Small intestine (tissue), 16 donors: Measurements from ENCODE around the gene AOAH. TPM values are rescaled to one million over a fixed set of nuclear protein-coding genes. Genes with fewer than 3 reads are reported as not detected.

Experiments
- DNase-seq, 2 donors: peaks; one replicate each; pipeline versions ENCODE4 v3.0.0 to v3.0.0-alpha.2; 2013
- FAIRE-seq: peaks from 2 replicates; lab custom pipeline; 2012; peaks lifted over from hg19 to GRCh38; lab: Jason Lieb, UNC
- H3K27ac ChIP-seq, 3 donors: one replicate each; pipeline ENCODE4 v1.5.1; 2013; ENCODE audit warnings: low read length in 2 of 3, mild to moderate bottlenecking in 2 of 3, control low read depth in 1 of 3, inconsistent platforms in 1 of 3, low read depth in 1 of 3, moderate library complexity in 1 of 3
- H3K27me3 ChIP-seq, 3 donors: one replicate each; pipeline ENCODE4 v1.6.1; 2013; ENCODE audit warnings: low read length in 3 of 3, inconsistent platforms in 1 of 3; ENCODE audit not compliant: control insufficient read depth in 3 of 3, insufficient read depth in 3 of 3
- H3K36me3 ChIP-seq, 3 donors: one replicate each; pipeline ENCODE4 v1.6.1; 2013; ENCODE audit warnings: low read length in 3 of 3, inconsistent platforms in 1 of 3, low read depth in 1 of 3, mild to moderate bottlenecking in 1 of 3, moderate library complexity in 1 of 3; ENCODE audit not compliant: control insufficient read depth in 3 of 3, insufficient read depth in 2 of 3
- H3K4me1 ChIP-seq, 3 donors: one replicate each; pipeline ENCODE4 v1.6.1; 2013; ENCODE audit warnings: low read length in 2 of 3, inconsistent platforms in 1 of 3, low read depth in 1 of 3, mild to moderate bottlenecking in 1 of 3, moderate library complexity in 1 of 3; ENCODE audit not compliant: control insufficient read depth in 3 of 3, insufficient read depth in 2 of 3
- H3K4me3 ChIP-seq, 3 donors: one replicate each; pipeline ENCODE4 v1.5.1; 2013; ENCODE audit warnings: low read length in 3 of 3, control low read depth in 1 of 3, inconsistent platforms in 1 of 3, low read depth in 1 of 3, mild to moderate bottlenecking in 1 of 3, moderate library complexity in 1 of 3
- H3K9me3 ChIP-seq, 2 donors: one replicate each; pipeline ENCODE4 v1.6.1; 2013; ENCODE audit warnings: low read depth in 1 of 2, low read length in 1 of 2; ENCODE audit not compliant: control insufficient read depth in 2 of 2, insufficient read depth in 1 of 2
- WGBS, 3 donors: extraction: QIAGEN DNeasy Blood & Tissue Kit; methylation state at CpG; one replicate each; pipeline ENCODE4 v1.1.7; 2013; 5-methylcytosine and 5-hydroxymethylcytosine counted together
- long read RNA-seq, 10 donors: transcript quantifications; one replicate each; lab custom pipeline, GENCODE V29; 2026
- polyA plus RNA-seq, 4 donors: library from polyadenylated mRNA; stranded (reverse) in 3 of 4; unstranded in 1 of 4; fragments of 200-250 nt in 3 of 4; fragments of 120-200 nt in 1 of 4; gene quantifications; one replicate each; pipeline versions ENCODE4 v1.2.1 to v1.2.3, GENCODE V29; 2013
- donor health status: healthy with polysubstance abuse.
- donor health status: control.
- donor health status: control.
- donor health status: Bipolar disorder and iron deficiency.
- donor health status: healthy.

The AOAH gene, protein sequence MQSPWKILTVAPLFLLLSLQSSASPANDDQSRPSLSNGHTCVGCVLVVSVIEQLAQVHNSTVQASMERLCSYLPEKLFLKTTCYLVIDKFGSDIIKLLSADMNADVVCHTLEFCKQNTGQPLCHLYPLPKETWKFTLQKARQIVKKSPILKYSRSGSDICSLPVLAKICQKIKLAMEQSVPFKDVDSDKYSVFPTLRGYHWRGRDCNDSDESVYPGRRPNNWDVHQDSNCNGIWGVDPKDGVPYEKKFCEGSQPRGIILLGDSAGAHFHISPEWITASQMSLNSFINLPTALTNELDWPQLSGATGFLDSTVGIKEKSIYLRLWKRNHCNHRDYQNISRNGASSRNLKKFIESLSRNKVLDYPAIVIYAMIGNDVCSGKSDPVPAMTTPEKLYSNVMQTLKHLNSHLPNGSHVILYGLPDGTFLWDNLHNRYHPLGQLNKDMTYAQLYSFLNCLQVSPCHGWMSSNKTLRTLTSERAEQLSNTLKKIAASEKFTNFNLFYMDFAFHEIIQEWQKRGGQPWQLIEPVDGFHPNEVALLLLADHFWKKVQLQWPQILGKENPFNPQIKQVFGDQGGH
- 10 to 100 TPM in 2 of 4 donors, 1 to 10 TPM in 2; 2.9 to 20.4 (median 8.4) TPM for polyA plus RNA-seq
- long read RNA-seq, donor 1, partial matches to known transcripts: 16 of 20 reads
- long read RNA-seq, donor 1, other reads (novel, unspliced or antisense): 0 of 20 reads
- long read RNA-seq, donor 2: 0 reads
- long read RNA-seq, donor 3, partial matches to known transcripts: 0 of 2 reads
- long read RNA-seq, donor 3, other reads (novel, unspliced or antisense): 0 of 2 reads
- long read RNA-seq, donor 4: 0 reads
- long read RNA-seq, donor 5, partial matches to known transcripts: 0 of 1 reads
- long read RNA-seq, donor 5, other reads (novel, unspliced or antisense): 0 of 1 reads
- long read RNA-seq, donor 6, partial matches to known transcripts: 0 of 1 reads
- long read RNA-seq, donor 6, other reads (novel, unspliced or antisense): 0 of 1 reads
- long read RNA-seq, donor 7: 0 reads
- long read RNA-seq, donor 8: 0 reads
- long read RNA-seq, donor 9: 0 reads
- long read RNA-seq, donor 10, partial matches to known transcripts: 0 of 3 reads
- long read RNA-seq, donor 10, other reads (novel, unspliced or antisense): 0 of 3 reads

DNA sequence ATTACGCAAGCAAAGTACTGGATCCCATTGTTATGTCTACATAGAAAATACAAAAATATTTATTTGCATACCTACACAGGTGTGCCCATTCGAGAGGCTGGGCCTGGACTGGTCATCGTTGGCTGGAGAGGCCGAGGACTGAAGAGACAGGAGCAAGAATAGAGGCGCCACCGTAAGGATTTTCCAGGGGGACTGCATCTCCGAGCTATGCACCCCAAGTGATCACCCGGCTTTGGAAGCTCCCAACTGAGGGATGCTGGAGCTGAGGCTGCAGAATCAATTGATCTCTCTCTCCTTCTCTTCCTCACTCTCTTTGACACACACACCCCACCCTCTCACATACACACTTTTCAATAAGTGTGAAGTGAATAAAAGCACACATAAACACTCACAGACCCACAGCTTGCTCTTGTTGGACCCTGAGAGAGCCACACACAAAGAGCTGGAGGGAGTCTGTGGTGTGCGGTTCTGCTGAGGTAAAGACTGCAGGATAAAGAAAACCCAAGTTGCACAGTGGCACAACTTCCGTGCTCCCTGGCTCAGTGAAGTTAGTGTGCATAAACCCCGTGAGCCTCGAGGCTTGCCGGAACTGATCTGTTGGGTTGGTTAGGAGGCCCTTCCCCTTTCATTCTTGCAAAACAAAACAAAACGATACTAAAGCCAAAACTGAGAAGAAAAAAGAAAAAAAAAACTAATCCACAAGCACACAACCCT is at the start of gene AOAH:
Gene AOAH, minus strand, starts transcription at position 544 of the 714 bp plus-strand sequence. Its CDS starts 346 bp downstream, at position 198.
- Histone ChIP-seq H3K9me3 (no peaks in the 10 kb centered on the region), H3K4me1 (peaks cover 0 to 18% (median 3%) of the 10 kb centered on the region in 3 donors), H3K27ac (peak within 1 kb of the TSS; percentile 50 to 61 (median 51)), H3K36me3 (no peaks in the 10 kb centered on the region), H3K27me3 (no peaks in the 10 kb centered on the region), H3K4me3 (peak within 1 kb of the TSS; percentile 14 to 42 (median 16))
- DNase-seq: peak; percentile 63 to 71
- no peak for FAIRE-seq
- WGBS, 3 donors: 57 to 62% (median 59%) methylated on average over 14 of the region's 14 CpGs

DNA sequence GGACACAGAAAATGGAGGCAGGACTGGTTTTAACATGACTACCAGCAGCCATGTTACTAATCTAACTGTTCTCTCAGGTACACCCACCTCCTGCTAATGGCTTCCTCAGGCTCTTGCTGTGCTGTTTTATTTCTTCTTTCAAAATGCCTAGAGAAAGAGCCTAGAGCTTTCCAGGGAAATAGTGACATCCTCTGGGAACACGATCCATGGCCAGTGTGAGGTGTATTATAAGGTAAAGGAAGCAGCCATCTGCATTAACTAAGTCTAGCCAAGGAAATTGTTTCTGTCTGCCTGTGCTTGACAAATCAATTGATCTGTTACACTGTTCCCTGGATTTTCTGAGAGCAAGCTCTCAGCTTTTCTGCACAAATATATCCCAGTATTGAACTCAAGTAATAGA is 42.2 kb upstream of the AOAH start:
- 73 to 89% (median 78%) methylated on average over 1 of the region's 1 CpG for WGBS, 3 donors
- Histone ChIP-seq H3K27ac (no peak overlapping the region), H3K9me3 (no peaks in the 10 kb centered on the region), H3K4me1 (peaks cover 0 to 7% (median 0%) of the 10 kb centered on the region in 3 donors), H3K36me3 (no peaks in the 10 kb centered on the region), H3K4me3 (no peak overlapping the region), H3K27me3 (no peaks in the 10 kb centered on the region)
- DNase-seq (no peak), FAIRE-seq (no peak)

DNA sequence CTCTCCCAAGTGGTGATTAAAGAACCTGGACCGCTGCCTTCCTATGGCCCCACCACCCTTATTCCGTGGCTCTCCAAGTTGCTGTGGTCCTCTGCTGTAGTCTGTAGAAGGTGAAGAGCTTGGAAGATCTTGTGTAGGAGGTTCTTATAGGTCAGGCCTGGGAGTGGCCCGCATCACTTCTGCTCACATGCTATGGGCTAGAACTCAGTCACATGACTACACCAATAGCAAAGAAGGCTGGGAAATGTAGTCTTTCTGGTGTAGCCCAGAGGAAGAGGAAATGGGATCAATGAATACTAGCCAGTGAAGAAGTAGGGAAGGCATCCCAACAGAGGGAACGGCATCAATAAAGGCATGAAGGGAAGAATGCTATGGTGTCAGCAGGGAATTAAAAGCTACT is 41.3 kb upstream of the AOAH start:
- FAIRE-seq (no peak), DNase-seq (no peak)
- H3K36me3 ChIP-seq: no peaks in the 10 kb centered on the region
- peaks cover 0 to 10% (median 0%) of the 10 kb centered on the region in 3 donors for H3K4me1 ChIP-seq
- no peak overlapping the region for H3K27ac ChIP-seq
- 71 to 92% (median 79%) methylated on average over 4 of the region's 4 CpGs for WGBS, 3 donors
- no peak overlapping the region for H3K4me3 ChIP-seq
- H3K9me3 ChIP-seq: no peaks in the 10 kb centered on the region
- H3K27me3 ChIP-seq: no peaks in the 10 kb centered on the region

DNA sequence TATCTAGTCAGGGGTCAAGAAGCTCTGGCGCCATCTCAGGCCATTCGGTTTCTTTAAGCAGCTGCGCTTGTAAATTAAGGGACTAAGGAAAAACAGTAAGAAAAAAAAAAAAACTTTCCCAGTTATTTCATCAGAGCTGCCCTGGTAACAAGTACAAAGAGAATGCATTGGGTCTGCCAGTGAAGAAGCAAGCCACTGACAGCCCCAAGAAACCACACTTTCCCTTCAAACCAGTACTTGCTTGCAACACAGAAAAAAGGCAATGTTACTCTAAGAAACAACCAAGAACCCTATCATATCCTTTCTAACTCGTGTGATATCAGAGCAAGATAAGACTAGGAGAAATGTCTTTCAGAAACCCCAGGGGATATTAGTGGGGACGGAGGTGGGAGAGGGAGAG is 40.6 kb upstream of the AOAH start:
- Histone ChIP-seq H3K27ac (no peak overlapping the region), H3K36me3 (no peaks in the 10 kb centered on the region), H3K4me1 (peaks cover 0 to 11% (median 0%) of the 10 kb centered on the region in 3 donors), H3K9me3 (no peaks in the 10 kb centered on the region), H3K4me3 (no peak overlapping the region), H3K27me3 (no peaks in the 10 kb centered on the region)
- WGBS, 3 donors: 80 to 87% (median 83%) methylated on average over 5 of the region's 5 CpGs
- DNase-seq: no peak
- no peak for FAIRE-seq

DNA sequence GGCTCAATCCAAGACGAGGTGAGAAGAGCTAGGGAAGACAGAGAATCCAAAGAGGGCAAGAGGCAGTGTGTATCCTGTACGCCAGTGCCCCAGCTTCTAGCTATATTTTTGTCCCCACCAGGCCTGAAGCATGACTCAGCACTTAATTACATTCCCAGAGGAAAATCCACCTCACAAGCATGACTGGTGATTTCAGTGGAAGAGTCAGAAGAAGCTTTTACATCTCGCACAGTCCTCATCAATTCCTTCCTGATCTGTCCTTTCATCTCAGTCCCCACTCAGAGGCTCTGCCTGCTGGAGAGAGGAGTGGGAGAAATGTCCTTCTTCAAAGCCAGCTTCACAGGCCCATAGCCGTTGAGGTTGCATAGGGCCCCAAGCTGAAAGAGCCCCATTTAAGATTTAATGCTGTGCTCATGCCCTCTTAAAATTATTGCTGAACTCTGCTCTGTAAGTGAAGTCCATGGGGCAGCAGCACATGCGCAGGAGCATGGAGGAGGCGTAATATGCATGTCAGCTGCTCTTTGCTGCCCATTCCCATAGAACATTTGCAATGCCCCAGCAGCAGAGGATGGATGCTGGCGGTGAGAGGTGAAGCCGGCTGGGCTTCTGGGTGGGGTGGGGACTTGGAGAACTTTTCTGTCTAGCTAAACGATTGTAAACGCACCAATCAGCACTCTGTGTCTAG is 39.0 kb upstream of the AOAH start:
- DNase-seq (no peak), FAIRE-seq (no peak)
- WGBS, 3 donors: 93 to 98% (median 94%) methylated on average over 10 of the region's 10 CpGs

DNA sequence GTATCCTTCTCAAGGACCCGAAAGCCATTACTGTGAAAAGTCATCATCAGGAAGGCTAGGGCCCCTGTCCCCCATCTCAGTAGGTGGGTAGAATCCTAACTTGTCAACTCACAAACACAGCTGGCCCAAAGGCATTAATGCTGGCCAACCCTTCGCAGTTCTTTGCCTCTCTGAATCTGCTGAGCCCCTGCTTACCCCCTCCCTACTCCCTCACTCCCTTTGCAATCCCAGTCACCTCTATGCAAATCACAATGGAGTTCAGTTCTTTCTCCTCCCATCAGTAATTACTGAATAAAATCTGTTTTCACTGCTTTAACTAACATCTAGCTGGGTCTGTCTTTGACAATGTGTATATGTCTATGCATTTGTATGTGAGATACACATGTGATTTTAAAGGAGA is 38.1 kb upstream of the AOAH start:
- H3K9me3 ChIP-seq: no peaks in the 10 kb centered on the region
- no peaks in the 10 kb centered on the region for H3K27me3 ChIP-seq
- H3K36me3 ChIP-seq: no peaks in the 10 kb centered on the region
- no peak overlapping the region for H3K27ac ChIP-seq
- WGBS, 3 donors: 86 to 100% (median 96%) methylated on average over 2 of the region's 2 CpGs
- peaks cover 0 to 11% (median 0%) of the 10 kb centered on the region in 3 donors for H3K4me1 ChIP-seq
- DNase-seq: no peak
- no peak for FAIRE-seq
- no peak overlapping the region for H3K4me3 ChIP-seq

More for the DNA sequence above, 39.0 kb upstream of the AOAH start:
- Histone ChIP-seq H3K27ac (no peak overlapping the region), H3K9me3 (no peaks in the 10 kb centered on the region), H3K36me3 (no peaks in the 10 kb centered on the region), H3K4me1 (peaks cover 0 to 11% (median 0%) of the 10 kb centered on the region in 3 donors), H3K27me3 (no peaks in the 10 kb centered on the region), H3K4me3 (no peak overlapping the region)

DNA sequence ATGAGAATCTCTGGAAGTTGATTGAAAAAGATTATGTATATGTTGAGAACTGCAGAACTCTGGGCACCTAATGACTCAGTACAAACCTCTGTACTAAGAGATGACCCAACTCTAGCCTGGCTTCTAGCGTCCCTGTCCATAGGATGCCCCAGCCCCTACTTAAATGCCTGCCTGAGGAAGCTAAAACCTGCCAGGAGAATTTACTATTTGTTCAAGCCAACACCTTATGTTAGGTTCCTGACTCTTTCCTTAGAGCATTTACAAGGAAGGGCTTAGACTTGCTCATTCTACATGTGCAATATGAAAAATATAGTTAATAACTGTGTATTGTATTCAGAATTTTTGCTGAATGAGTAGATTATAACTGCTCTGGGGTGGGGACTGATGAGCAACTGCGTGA is 37.5 kb upstream of the AOAH start:
- peak overlapping the region in 1 of 3 donors; percentile 30 for H3K27ac ChIP-seq
- WGBS, 3 donors: 86 to 95% (median 93%) methylated on average over 2 of the region's 2 CpGs

More for the DNA sequence above, 37.5 kb upstream of the AOAH start:
- Histone ChIP-seq H3K4me1 (peaks cover 0 to 11% (median 0%) of the 10 kb centered on the region in 3 donors), H3K27me3 (no peaks in the 10 kb centered on the region), H3K4me3 (no peak overlapping the region), H3K36me3 (no peaks in the 10 kb centered on the region), H3K9me3 (no peaks in the 10 kb centered on the region)
- FAIRE-seq: no peak
- no peak for DNase-seq
